ENCODE measurements around the gene OR10A2. TPM values are rescaled to one million over a fixed set of nuclear protein-coding genes. Genes with fewer than 3 reads are reported as not detected.
A peak's percentile ranks its signal among the peaks of the same experiment; 100 is the strongest.
"Not testable (repeated sequence)": the region's sequence is repeated elsewhere in the genome, so short reads cannot be mapped to it uniquely, and the experiment has no call there.

Gene OR10A2
- total RNA-seq, 6 experiments from 2014 or later: not detected

- Mint-ChIP-seq H3K4me1 (ENCODE audit: low read depth) (no peaks in the 10 kb centered on the region), H3K27me3 (ENCODE audit: insufficient read depth) (peaks cover 4% of the 10 kb centered on the region; the same call in 1 of the 2 replicates), H3K27ac (no peak overlapping the region), H3K9me3 (peaks cover 12% of the 10 kb centered on the region), H3K4me3 (no peak overlapping the region), H3K36me3 (ENCODE audit: low read depth) (no peaks in the 10 kb centered on the region)
- TF ChIP-seq CTCF (IDR thresholded peaks at IDR 0.05): no peak
- DNase-seq: no peak
Observed at GRCh38 chr11:6844356-6844755, 18.5 kb upstream of the OR10A2 start.

- no peak within 1 kb of the TSS for H3K27ac Mint-ChIP-seq
- H3K9me3 Mint-ChIP-seq: peaks cover 12% of the 10 kb centered on the region
Observed at GRCh38 chr11:6845383-6845782, 17.5 kb upstream of the OR10A2 start, which contains the start of gene OR10A5. TSS of gene OR10A5 (plus strand) at chr11:6845683. CDS start at chr11:6845683, 0 bp downstream.

GRCh38 chr11:6850526-6850925, 12.3 kb upstream of the OR10A2 start:
- H3K27ac Mint-ChIP-seq: no peak overlapping the region
- H3K4me1 Mint-ChIP-seq (ENCODE audit: low read depth): no peaks in the 10 kb centered on the region
- no peak for DNase-seq
- peaks cover 4% of the 10 kb centered on the region; the same call in 1 of the 2 replicates for H3K27me3 Mint-ChIP-seq (ENCODE audit: insufficient read depth)
- no peaks in the 10 kb centered on the region for H3K36me3 Mint-ChIP-seq (ENCODE audit: low read depth)
- no peak for TF ChIP-seq CTCF (IDR thresholded peaks at IDR 0.05)
- peaks cover 20% of the 10 kb centered on the region for H3K9me3 Mint-ChIP-seq
- no peak overlapping the region for H3K4me3 Mint-ChIP-seq

More at GRCh38 chr11:6845383-6845782, 17.5 kb upstream of the OR10A2 start, which contains the start of gene OR10A5:
- Mint-ChIP-seq H3K4me3 (no peak within 1 kb of the TSS), H3K27me3 (ENCODE audit: insufficient read depth) (peaks cover 4% of the 10 kb centered on the region; the same call in 1 of the 2 replicates), H3K4me1 (ENCODE audit: low read depth) (no peaks in the 10 kb centered on the region), H3K36me3 (ENCODE audit: low read depth) (no peaks in the 10 kb centered on the region)
- no peak for DNase-seq
- TF ChIP-seq CTCF (IDR thresholded peaks at IDR 0.05): no peak

- DNase-seq; H3K27ac Mint-ChIP-seq; H3K4me3 Mint-ChIP-seq; H3K27me3 Mint-ChIP-seq (ENCODE audit: insufficient read depth); H3K9me3 Mint-ChIP-seq; H3K36me3 Mint-ChIP-seq (ENCODE audit: low read depth): not testable (repeated sequence)
- H3K4me1 Mint-ChIP-seq (ENCODE audit: low read depth): peaks cover 14% of the 10 kb centered on the region
Observed at GRCh38 chr11:6854801-6855200, 8.1 kb upstream of the OR10A2 start.

- peak; percentile 51 for DNase-seq
- no peak overlapping the region for H3K4me3 Mint-ChIP-seq
Observed at GRCh38 chr11:6855971-6856541, 6.8 kb upstream of the OR10A2 start.

More at GRCh38 chr11:6855971-6856541, 6.8 kb upstream of the OR10A2 start:
- peaks cover 2% of the 10 kb centered on the region; the same call in 1 of the 2 replicates for H3K27me3 Mint-ChIP-seq (ENCODE audit: insufficient read depth)
- H3K27ac Mint-ChIP-seq: no peak overlapping the region
- peaks cover 14% of the 10 kb centered on the region for H3K4me1 Mint-ChIP-seq (ENCODE audit: low read depth)
- no peak for TF ChIP-seq CTCF (IDR thresholded peaks at IDR 0.05)
- no peaks in the 10 kb centered on the region for H3K36me3 Mint-ChIP-seq (ENCODE audit: low read depth)
- H3K9me3 Mint-ChIP-seq: peaks cover 13% of the 10 kb centered on the region
